Esophagus squamous epithelium (tissue), 4 donors: ENCODE measurements around the gene AATK.

Experiments used
- CTCF ChIP-seq, 6 experiments: fragments of 450-650 bp in 4 of 6; fragments of 200-600 bp in 2 of 6; sonication (generic) in 2 of 6; IDR thresholded peaks; one replicate each; pipeline ENCODE4 v1.5.1; 2016 to 2019; ENCODE audit warnings: antibody characterized with exemption in 6 of 6, mild to moderate bottlenecking in 4 of 6, moderate library complexity in 4 of 6
- POLR2A ChIP-seq, 4 donors: fragments of 450-650 bp; IDR thresholded peaks; one replicate each; pipeline ENCODE4 v1.6.1; 2017; ENCODE audit warnings: antibody characterized with exemption in 4 of 4, mild to moderate bottlenecking in 4 of 4, moderate library complexity in 3 of 4

- TF ChIP-seq CTCF (IDR thresholded peaks at IDR 0.05): no peak
- no peak for TF ChIP-seq POLR2A (IDR thresholded peaks at IDR 0.05)
Observed at GRCh38 chr17:81082177-81083073, 83.6 kb downstream of the AATK start.
